Adrenal gland (tissue), 12 donors: ENCODE results near the gene CPPED1. TPM values are rescaled to one million over a fixed set of nuclear protein-coding genes. Genes with fewer than 3 reads are reported as not detected.

Source experiments
- DNase-seq, 7 donors: peaks; one replicate each; pipeline ENCODE4 v3.0.0-alpha.2; 2019 to 2020
- H3K27ac ChIP-seq, 5 donors: fragments of 200-600 bp; sonication (generic) in 4 of 5; 1 replicate in 3 of 5; 2 replicates in 2 of 5; pipeline versions ENCODE4 v1.5.1 to v1.8.0; 2016 to 2020; ENCODE audit warnings: mild to moderate bottlenecking in 1 of 5
- H3K27me3 ChIP-seq: fragments of 200-600 bp; 2 replicates; pipeline ENCODE4 v1.8.0; 2021
- H3K36me3 ChIP-seq, 2 donors: fragments of 200-600 bp; replicated peaks in 1 of 2; 1 replicate in 1 of 2; 2 replicates in 1 of 2; pipeline versions ENCODE4 v1.5.1 to v1.8.0; 2018 to 2022
- H3K4me1 ChIP-seq, 2 donors: fragments of 200-600 bp; replicated peaks in 1 of 2; 1 replicate in 1 of 2; 2 replicates in 1 of 2; pipeline versions ENCODE4 v1.5.1 to v1.8.0; 2018 to 2021
- H3K4me3 ChIP-seq, 4 donors: fragments of 200-600 bp; sonication (generic) in 3 of 4; one replicate each; pipeline ENCODE4 v1.5.1; 2016 to 2018
- H3K9me3 ChIP-seq, 3 donors: fragments of 200-600 bp; sonication (generic) in 1 of 3; replicated peaks in 1 of 3; 1 replicate in 2 of 3; 2 replicates in 1 of 3; pipeline versions ENCODE4 v1.5.1 to v1.8.0; 2016 to 2021
- CTCF ChIP-seq, 6 experiments: fragments of 450-650 bp in 4 of 6; fragments of 200-600 bp in 2 of 6; sonication (generic) in 1 of 6; IDR thresholded peaks; 1 replicate in 5 of 6; 2 replicates in 1 of 6; pipeline versions ENCODE4 v1.5.1 to v1.8.0; 2016 to 2021; ENCODE audit warnings: antibody characterized with exemption in 6 of 6, mild to moderate bottlenecking in 2 of 6, moderate library complexity in 1 of 6
- POLR2A ChIP-seq, 2 donors: fragments of 450-650 bp; IDR thresholded peaks; one replicate each; pipeline ENCODE4 v1.6.1; 2017; ENCODE audit warnings: antibody characterized with exemption in 2 of 2, mild to moderate bottlenecking in 2 of 2, moderate library complexity in 1 of 2
- WGBS, 4 donors: extraction: QIAGEN DNeasy Blood & Tissue Kit in 2 of 4; methylation state at CpG; one replicate each; pipeline versions ENCODE4 v1.1.5 to v1.1.7; 2013 to 2017; 5-methylcytosine and 5-hydroxymethylcytosine counted together
- intact Hi-C, 2 donors: fragments of 100-400 bp; cut with DNase I; formaldehyde crosslinking; loops; one replicate each; pipeline versions ENCODE4 v1.14.1 to v1.15.0; 2022 to 2023
- polyA plus RNA-seq, 3 donors: library from polyadenylated mRNA; stranded (reverse); fragments of 200-250 nt in 2 of 3; fragments of 350-450 nt in 1 of 3; fragmentation: Illumina TruSeq in 1 of 3; extraction: RNeasy Lipid Tissue Mini Kit (QIAGEN cat#74804) in 1 of 3; gene quantifications; one replicate each; pipeline ENCODE4 v1.2.3, GENCODE V29; 2013 to 2014
- total RNA-seq, 9 donors: library from RNA; depleted of rRNA in 4 of 9; stranded (reverse); fragments of >200 nt in 4 of 9; fragments of 120-200 nt in 1 of 9; fragmentation: NEBNext Ultra II Directional in 1 of 9; extraction: Animal tissue kit (Norgen Biotek cat#: 25700) in 1 of 9; gene quantifications; one replicate each; pipeline versions ENCODE4 v1.1.0 to v1.2.4, GENCODE V29; 2013 to 2023
- donor health status: healthy with polysubstance abuse.
- donor health status: Bipolar disorder and iron deficiency.
- donor health status: DM: yes; HTN: yes; CAD: no.
- donor health status: DM: no; HTN: no; CAD: no.
- donor health status: DM: no; HTN: no; CAD: no.
- donor health status: DM: yes; HTN: yes; CAD: no.

CPPED1 gene
- total and polyA plus RNA-seq, 12 donors: 8.1 to 38.1 (median 14.2) TPM

GRCh38 chr16:12742741-12743140, 60.9 kb downstream of the CPPED1 start:
- DNase-seq: no peak
- intact Hi-C loops: no loop called here
- Histone ChIP-seq H3K27ac (no peak overlapping the region), H3K27me3 (no peaks in the 10 kb centered on the region), H3K9me3 (no peaks in the 10 kb centered on the region), H3K4me1 (no peaks in the 10 kb centered on the region), H3K4me3 (no peak overlapping the region), H3K36me3 (no peaks in the 10 kb centered on the region)
- TF ChIP-seq CTCF (IDR thresholded peaks at IDR 0.05): no peak
- no peak for TF ChIP-seq POLR2A (IDR thresholded peaks at IDR 0.05)
- 61 to 92% (median 73%) methylated on average over 4 of the region's 4 CpGs for WGBS, 4 donors

- no peak for DNase-seq
- no peaks in the 10 kb centered on the region for H3K4me1 ChIP-seq
- no peak overlapping the region for H3K4me3 ChIP-seq
- H3K36me3 ChIP-seq: no peaks in the 10 kb centered on the region
- TF ChIP-seq POLR2A (IDR thresholded peaks at IDR 0.05) (no peak), CTCF (IDR thresholded peaks at IDR 0.05) (no peak)
- no peak overlapping the region for H3K27ac ChIP-seq
- intact Hi-C loops: no loop called here
- H3K27me3 ChIP-seq: no peaks in the 10 kb centered on the region
- H3K9me3 ChIP-seq: no peaks in the 10 kb centered on the region
- 86 to 94% (median 91%) methylated on average over 6 of the region's 6 CpGs for WGBS, 4 donors
These were observed 62.6 kb downstream of the CPPED1 start for GRCh38 chr16:12740986-12741610.

DNA sequence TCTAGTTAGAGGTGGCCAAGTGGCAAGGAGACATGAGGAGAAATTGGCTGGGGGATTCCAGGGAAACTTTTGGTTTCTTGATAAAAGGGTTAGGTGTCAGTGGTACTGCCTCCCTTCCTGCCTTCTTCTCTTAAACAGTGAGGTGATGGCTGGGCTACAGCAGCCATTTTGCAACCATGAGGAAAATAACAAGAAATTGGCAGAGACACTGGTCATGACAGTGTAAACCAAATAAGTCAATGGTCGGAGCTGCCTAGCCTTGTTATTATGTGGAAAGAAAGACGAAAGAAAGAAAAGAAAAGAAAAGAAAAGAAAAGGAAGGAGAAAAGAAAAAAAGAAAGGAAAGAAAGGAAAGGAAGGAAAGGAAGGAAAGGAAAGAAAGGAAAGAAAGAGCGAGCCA, 63.9 kb downstream of the CPPED1 start:
- WGBS, 4 donors: 94 to 96% (median 94%) methylated on average over 3 of the region's 3 CpGs
- no peak overlapping the region for H3K4me3 ChIP-seq
- H3K9me3 ChIP-seq: no peaks in the 10 kb centered on the region
- intact Hi-C loops: no loop called here
- DNase-seq: no peak
- H3K27ac ChIP-seq: no peak overlapping the region
- H3K27me3 ChIP-seq: no peaks in the 10 kb centered on the region
- TF ChIP-seq POLR2A (IDR thresholded peaks at IDR 0.05) (no peak), CTCF (IDR thresholded peaks at IDR 0.05) (no peak)
- no peaks in the 10 kb centered on the region for H3K36me3 ChIP-seq
- no peaks in the 10 kb centered on the region for H3K4me1 ChIP-seq

- H3K36me3 ChIP-seq: no peaks in the 10 kb centered on the region
- H3K4me1 ChIP-seq: no peaks in the 10 kb centered on the region
- intact Hi-C loops: no loop called here
- no peak overlapping the region for H3K27ac ChIP-seq
- no peak overlapping the region for H3K4me3 ChIP-seq
- H3K27me3 ChIP-seq: no peaks in the 10 kb centered on the region
- peak in 2 of 7 donors; percentile 19 to 37 for DNase-seq
- TF ChIP-seq POLR2A (IDR thresholded peaks at IDR 0.05) (no peak), CTCF (IDR thresholded peaks at IDR 0.05) (no peak)
- peaks cover 0 to 7% (median 0%) of the 10 kb centered on the region in 3 donors for H3K9me3 ChIP-seq
- 58 to 84% (median 77%) methylated on average over 6 of the region's 6 CpGs for WGBS, 4 donors
These were observed 66.1 kb downstream of the CPPED1 start for GRCh38 chr16:12737563-12737962.
